Gastroesophageal sphincter (tissue), 3 donors: ENCODE measurements around the gene KIR3DL3.

Experiments used
- POLR2A ChIP-seq, 2 donors: fragments of 450-650 bp; IDR thresholded peaks; one replicate each; pipeline ENCODE4 v1.6.1; 2017; ENCODE audit warnings: antibody characterized with exemption in 2 of 2, mild to moderate bottlenecking in 2 of 2, moderate library complexity in 1 of 2
- POLR2AphosphoS5 ChIP-seq: sonication (generic); formaldehyde crosslinking; IDR thresholded peaks from one replicate; pipeline ENCODE4 v1.6.1; 2017; ENCODE audit warnings: antibody characterized with exemption
- TF ChIP-seq, protein P1 (sequence below), 4 experiments: fragments of 200-600 bp in 2 of 4; fragments of 450-650 bp in 2 of 4; sonication (generic) in 1 of 4; IDR thresholded peaks; one replicate each; pipeline ENCODE4 v1.5.1; 2017 to 2019; ENCODE audit warnings: antibody characterized with exemption in 4 of 4, mild to moderate bottlenecking in 2 of 4, moderate library complexity in 2 of 4

DNA sequence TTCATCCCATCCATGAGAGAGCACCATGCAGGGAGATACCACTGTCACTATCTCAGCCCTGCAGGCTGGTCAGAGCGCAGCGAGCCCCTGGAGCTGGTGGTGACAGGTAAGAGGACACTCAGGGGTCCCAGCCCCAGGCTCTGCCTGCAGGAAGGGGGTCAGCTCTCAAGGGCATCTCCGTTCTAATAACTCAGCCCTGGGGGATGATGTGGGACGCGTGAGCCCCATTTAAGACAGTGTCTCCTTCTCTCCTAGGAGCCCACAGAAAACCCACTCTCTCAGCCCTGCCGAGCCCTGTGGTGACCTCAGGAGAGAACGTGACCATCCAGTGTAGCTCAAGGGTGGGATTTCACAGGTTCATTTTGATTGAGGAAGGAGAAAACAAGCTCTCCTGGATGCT is 15.5 kb upstream of the KIR3DL3 start:
- TF ChIP-seq, protein P1, sequence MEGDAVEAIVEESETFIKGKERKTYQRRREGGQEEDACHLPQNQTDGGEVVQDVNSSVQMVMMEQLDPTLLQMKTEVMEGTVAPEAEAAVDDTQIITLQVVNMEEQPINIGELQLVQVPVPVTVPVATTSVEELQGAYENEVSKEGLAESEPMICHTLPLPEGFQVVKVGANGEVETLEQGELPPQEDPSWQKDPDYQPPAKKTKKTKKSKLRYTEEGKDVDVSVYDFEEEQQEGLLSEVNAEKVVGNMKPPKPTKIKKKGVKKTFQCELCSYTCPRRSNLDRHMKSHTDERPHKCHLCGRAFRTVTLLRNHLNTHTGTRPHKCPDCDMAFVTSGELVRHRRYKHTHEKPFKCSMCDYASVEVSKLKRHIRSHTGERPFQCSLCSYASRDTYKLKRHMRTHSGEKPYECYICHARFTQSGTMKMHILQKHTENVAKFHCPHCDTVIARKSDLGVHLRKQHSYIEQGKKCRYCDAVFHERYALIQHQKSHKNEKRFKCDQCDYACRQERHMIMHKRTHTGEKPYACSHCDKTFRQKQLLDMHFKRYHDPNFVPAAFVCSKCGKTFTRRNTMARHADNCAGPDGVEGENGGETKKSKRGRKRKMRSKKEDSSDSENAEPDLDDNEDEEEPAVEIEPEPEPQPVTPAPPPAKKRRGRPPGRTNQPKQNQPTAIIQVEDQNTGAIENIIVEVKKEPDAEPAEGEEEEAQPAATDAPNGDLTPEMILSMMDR (IDR thresholded peaks at IDR 0.05) = no peak
- no peak for TF ChIP-seq POLR2AphosphoS5
- TF ChIP-seq POLR2A (IDR thresholded peaks at IDR 0.05) = no peak
